Measurements from ENCODE around the gene SYTL3.

DNA sequence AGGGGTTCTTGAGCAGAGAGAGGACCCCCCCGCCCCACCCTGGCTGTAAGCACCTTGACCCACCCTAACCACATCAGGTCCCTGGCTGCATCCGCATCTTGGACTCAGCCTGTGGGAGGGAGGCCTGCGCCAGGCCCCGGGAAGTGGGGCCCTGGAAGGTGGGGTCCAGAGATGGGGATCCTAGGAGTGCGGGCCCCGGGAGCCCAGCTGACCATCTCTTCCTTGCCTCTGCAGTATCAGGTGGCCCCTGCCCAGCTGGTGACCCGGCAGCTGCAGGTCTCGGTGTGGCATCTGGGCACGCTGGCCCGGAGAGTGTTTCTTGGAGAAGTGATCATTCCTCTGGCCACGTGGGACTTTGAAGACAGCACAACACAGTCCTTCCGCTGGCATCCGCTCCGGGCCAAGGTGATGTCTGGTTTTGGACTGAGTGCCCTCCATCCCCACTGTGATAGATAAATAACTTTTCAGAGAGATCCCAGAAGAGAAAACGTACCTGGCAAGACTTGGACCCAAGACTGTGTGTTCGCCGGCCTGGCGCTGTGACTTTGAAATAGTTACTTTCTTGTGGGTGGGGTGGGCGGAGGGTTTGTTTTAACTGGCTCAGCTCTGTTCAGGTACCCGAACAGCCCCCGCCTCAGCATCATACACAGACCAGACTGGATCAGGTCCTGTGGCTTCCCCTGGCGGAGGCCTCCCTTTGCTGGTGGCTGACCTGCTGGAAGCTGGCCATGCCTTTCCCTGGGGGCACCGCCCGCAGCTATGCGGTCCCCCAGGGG is 107.3 kb downstream of the SYTL3 start:
- TF ChIP-seq, protein P1, sequence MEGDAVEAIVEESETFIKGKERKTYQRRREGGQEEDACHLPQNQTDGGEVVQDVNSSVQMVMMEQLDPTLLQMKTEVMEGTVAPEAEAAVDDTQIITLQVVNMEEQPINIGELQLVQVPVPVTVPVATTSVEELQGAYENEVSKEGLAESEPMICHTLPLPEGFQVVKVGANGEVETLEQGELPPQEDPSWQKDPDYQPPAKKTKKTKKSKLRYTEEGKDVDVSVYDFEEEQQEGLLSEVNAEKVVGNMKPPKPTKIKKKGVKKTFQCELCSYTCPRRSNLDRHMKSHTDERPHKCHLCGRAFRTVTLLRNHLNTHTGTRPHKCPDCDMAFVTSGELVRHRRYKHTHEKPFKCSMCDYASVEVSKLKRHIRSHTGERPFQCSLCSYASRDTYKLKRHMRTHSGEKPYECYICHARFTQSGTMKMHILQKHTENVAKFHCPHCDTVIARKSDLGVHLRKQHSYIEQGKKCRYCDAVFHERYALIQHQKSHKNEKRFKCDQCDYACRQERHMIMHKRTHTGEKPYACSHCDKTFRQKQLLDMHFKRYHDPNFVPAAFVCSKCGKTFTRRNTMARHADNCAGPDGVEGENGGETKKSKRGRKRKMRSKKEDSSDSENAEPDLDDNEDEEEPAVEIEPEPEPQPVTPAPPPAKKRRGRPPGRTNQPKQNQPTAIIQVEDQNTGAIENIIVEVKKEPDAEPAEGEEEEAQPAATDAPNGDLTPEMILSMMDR (IDR thresholded peaks at IDR 0.05): no peak
- TF ChIP-seq POLR2A (IDR thresholded peaks at IDR 0.05) (no peak), EP300 (IDR thresholded peaks at IDR 0.05) (no peak), POLR2AphosphoS5 (IDR thresholded peaks at IDR 0.05) (no peak)

All from stomach (tissue), 4 donors.